Liver (tissue), 9 donors: Measurements from ENCODE around the gene HMX1. TPM values are rescaled to one million over a fixed set of nuclear protein-coding genes. Genes with fewer than 3 reads are reported as not detected.

ENCODE experiments used
- DNase-seq: peaks from one replicate; pipeline ENCODE4 v3.0.0-alpha.2; 2017; ENCODE audit warnings: low spot score
- H3K27ac ChIP-seq, 2 donors: one replicate each; pipeline ENCODE4 v1.7.0; 2013; ENCODE audit warnings: inconsistent platforms in 2 of 2, low read length in 2 of 2, control low read depth in 1 of 2, low read depth in 1 of 2, mild to moderate bottlenecking in 1 of 2
- H3K27me3 ChIP-seq, 4 donors: one replicate each; pipeline versions ENCODE4 v1.6.1 to v1.7.0; 2013; ENCODE audit warnings: low read length in 3 of 4, inconsistent platforms in 1 of 4, mild to moderate bottlenecking in 1 of 4, moderate library complexity in 1 of 4; ENCODE audit not compliant: control insufficient read depth in 4 of 4, insufficient read depth in 4 of 4
- H3K36me3 ChIP-seq, 4 donors: one replicate each; pipeline versions ENCODE4 v1.6.1 to v1.7.0; 2013; ENCODE audit warnings: low read length in 3 of 4, mild to moderate bottlenecking in 3 of 4, low read depth in 1 of 4, moderate library complexity in 1 of 4; ENCODE audit not compliant: control insufficient read depth in 4 of 4, insufficient read depth in 3 of 4
- H3K4me1 ChIP-seq, 4 donors: one replicate each; pipeline versions ENCODE4 v1.6.1 to v1.7.0; 2013; ENCODE audit warnings: low read length in 3 of 4, mild to moderate bottlenecking in 3 of 4, moderate library complexity in 1 of 4; ENCODE audit not compliant: control insufficient read depth in 4 of 4, insufficient read depth in 4 of 4
- H3K4me3 ChIP-seq, 3 donors: one replicate each; pipeline versions ENCODE4 v1.6.1 to v1.7.0; 2013; ENCODE audit warnings: low read length in 3 of 3, control low read depth in 1 of 3, low read depth in 1 of 3, mild to moderate bottlenecking in 1 of 3
- H3K9ac ChIP-seq, 2 donors: one replicate each; pipeline ENCODE4 v1.7.0; 2013; ENCODE audit warnings: low read length in 2 of 2, mild to moderate bottlenecking in 2 of 2, moderate library complexity in 2 of 2, control low read depth in 1 of 2, low read depth in 1 of 2
- H3K9me3 ChIP-seq, 4 donors: one replicate each; pipeline versions ENCODE4 v1.6.1 to v1.7.0; 2013; ENCODE audit warnings: low read length in 3 of 4; ENCODE audit not compliant: control insufficient read depth in 4 of 4
- EGR1 ChIP-seq, 2 donors: IDR thresholded peaks; 2 replicates each; pipeline ENCODE4 v1.6.1; 2016 to 2018; ENCODE audit warnings: antibody characterized with exemption in 2 of 2, low read depth in 2 of 2
- FOXA1 ChIP-seq: IDR thresholded peaks from 2 replicates; pipeline ENCODE4 v1.6.1; 2016; ENCODE audit warnings: antibody characterized with exemption
- FOXA2 ChIP-seq: IDR thresholded peaks from 2 replicates; pipeline ENCODE4 v1.6.1; 2016; ENCODE audit warnings: antibody characterized with exemption
- GABPA ChIP-seq, 2 donors: IDR thresholded peaks in 1 of 2; conservative IDR thresholded peaks in 1 of 2; 2 replicates each; pipeline ENCODE4 v1.6.1; 2016; ENCODE audit warnings: antibody characterized with exemption in 2 of 2, mild to moderate bottlenecking in 1 of 2, moderate library complexity in 1 of 2
- HNF4A ChIP-seq, 2 donors: conservative IDR thresholded peaks; 2 replicates each; pipeline ENCODE4 v1.6.1; 2016; ENCODE audit warnings: antibody characterized with exemption in 2 of 2, mild to moderate bottlenecking in 2 of 2
- HNF4G ChIP-seq: IDR thresholded peaks from 2 replicates; pipeline ENCODE4 v1.6.1; 2016; ENCODE audit warnings: antibody characterized with exemption
- NR2F2 ChIP-seq: IDR thresholded peaks from 2 replicates; pipeline ENCODE4 v1.6.1; 2016; ENCODE audit warnings: antibody characterized with exemption
- RAD21 ChIP-seq, 2 donors: IDR thresholded peaks; 2 replicates each; pipeline ENCODE4 v1.6.1; 2016; ENCODE audit warnings: antibody characterized with exemption in 2 of 2, mild to moderate bottlenecking in 2 of 2
- RXRA ChIP-seq, 2 donors: IDR thresholded peaks; 2 replicates each; pipeline ENCODE4 v1.6.1; 2017 to 2018; ENCODE audit warnings: antibody characterized with exemption in 2 of 2, mild to moderate bottlenecking in 1 of 2
- SP1 ChIP-seq: IDR thresholded peaks from 2 replicates; pipeline ENCODE4 v1.6.1; 2018; ENCODE audit warnings: antibody characterized with exemption, mild to moderate bottlenecking
- TAF1 ChIP-seq: conservative IDR thresholded peaks from 2 replicates; pipeline ENCODE4 v1.6.1; 2016; ENCODE audit warnings: antibody characterized with exemption, mild to moderate bottlenecking
- YY1 ChIP-seq: IDR thresholded peaks from 2 replicates; pipeline ENCODE4 v1.6.1; 2016; ENCODE audit warnings: antibody characterized with exemption, mild to moderate bottlenecking
- WGBS: extraction: QIAGEN DNeasy Blood & Tissue Kit; methylation state at CpG from one replicate; pipeline ENCODE4 v1.1.7; 2013; 5-methylcytosine and 5-hydroxymethylcytosine counted together
- polyA plus RNA-seq, 2 donors: library from polyadenylated mRNA; stranded (reverse) in 1 of 2; unstranded in 1 of 2; fragments of 200-250 nt in 1 of 2; fragments of >200 nt in 1 of 2; fragmentation: Nextera tagmentation in 1 of 2; extraction: Ambion mirVana in 1 of 2; gene quantifications; one replicate each; pipeline versions ENCODE4 v1.2.1 to v1.2.3, GENCODE V29; 2013 to 2015
- total RNA-seq, 2 donors: library from RNA; depleted of rRNA; stranded (reverse); fragments of >200 nt; gene quantifications; one replicate each; pipeline ENCODE4 v1.2.3, GENCODE V29; 2014
- TF ChIP-seq, protein P1 (sequence below): IDR thresholded peaks from 2 replicates; pipeline ENCODE4 v1.6.1; 2016; ENCODE audit warnings: antibody characterized with exemption
- TF ChIP-seq, protein P2 (sequence below): IDR thresholded peaks from 2 replicates; pipeline ENCODE4 v1.6.1; 2016; ENCODE audit warnings: antibody characterized with exemption
- donor health status: healthy.
- donor health status: healthy.
- donor health status: healthy.
- donor health status: healthy.
- donor health status: healthy.

The HMX1 gene
- total and polyA plus RNA-seq, 4 donors, result not detected

DNA sequence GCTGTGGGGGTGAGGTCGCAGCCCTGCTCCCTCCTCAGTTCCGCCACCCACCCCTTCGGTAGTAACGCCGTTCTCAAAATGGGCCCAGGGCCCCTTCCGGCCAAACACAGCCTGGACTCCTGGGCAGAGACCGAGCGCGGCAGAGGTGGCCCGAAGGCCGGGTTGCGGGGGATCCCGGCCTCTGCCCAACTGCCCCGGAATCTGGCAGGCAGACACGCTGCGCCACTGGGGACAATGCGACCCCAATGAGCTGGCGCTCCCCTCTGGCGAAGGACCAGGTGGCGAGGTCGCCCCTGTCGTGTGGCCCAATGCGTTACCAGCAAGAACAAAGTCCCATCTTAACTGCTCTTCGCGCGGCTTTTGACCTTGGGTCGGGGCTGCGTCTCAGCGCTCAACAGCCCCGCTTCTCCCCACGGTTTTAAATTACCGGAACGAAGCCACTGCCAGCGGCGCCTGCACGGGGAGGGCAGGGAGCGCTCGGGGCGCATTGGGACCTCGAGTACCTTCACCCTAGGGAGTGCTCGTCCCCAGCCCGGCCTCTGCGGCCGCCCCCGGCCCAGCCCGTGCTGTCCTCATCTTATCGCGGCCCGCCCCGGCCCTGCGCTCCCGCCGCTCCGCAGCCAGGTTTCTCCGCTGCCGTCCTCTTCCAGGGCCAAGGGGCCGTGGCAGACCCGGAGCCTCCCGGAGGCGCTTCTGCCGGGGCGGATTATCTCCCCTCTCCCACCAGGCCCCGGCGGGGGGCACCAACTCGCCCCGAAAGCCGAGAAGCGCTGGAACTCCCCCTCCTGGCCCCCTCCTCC is 22.2 kb upstream of the HMX1 start (continued):
- TF ChIP-seq, protein P1, sequence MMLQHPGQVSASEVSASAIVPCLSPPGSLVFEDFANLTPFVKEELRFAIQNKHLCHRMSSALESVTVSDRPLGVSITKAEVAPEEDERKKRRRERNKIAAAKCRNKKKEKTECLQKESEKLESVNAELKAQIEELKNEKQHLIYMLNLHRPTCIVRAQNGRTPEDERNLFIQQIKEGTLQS, result no peak
- no peak for TF ChIP-seq RXRA (IDR thresholded peaks at IDR 0.05)

DNA sequence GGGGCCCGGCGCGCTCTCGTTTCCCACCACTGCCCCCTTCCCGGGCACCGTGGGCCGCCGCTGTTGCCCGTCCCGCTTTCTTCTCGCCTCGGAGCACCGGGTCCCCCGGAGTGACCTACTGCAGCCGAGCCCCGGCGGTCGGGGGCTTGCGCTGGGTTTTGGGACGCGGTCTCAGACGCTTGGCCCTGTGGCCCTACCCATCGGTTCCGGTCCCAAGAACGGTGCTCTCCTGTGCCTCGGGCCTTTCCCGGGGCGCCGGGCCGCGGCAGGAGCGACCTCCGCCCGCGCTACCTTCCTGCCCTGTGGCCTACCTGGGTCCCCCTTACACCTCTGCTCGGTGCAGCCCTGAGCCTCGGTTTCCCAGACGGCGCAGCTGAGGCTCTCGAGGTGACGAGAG is 21.6 kb upstream of the HMX1 start:
- Histone ChIP-seq H3K27me3 (peaks cover 0 to 31% (median 5%) of the 10 kb centered on the region in 4 donors), H3K9me3 (no peaks in the 10 kb centered on the region), H3K4me1 (peaks cover 0 to 17% (median 6%) of the 10 kb centered on the region in 4 donors), H3K36me3 (no peaks in the 10 kb centered on the region), H3K4me3 (no peak overlapping the region), H3K9ac (no peak overlapping the region), H3K27ac (no peak overlapping the region)
- TF ChIP-seq, protein P1, result no peak
- TF ChIP-seq FOXA2, result no peak
- no peak for TF ChIP-seq TAF1
- no peak for TF ChIP-seq YY1
- TF ChIP-seq RAD21 (IDR thresholded peaks at IDR 0.05), result no peak
- TF ChIP-seq SP1, result no peak
- no peak for TF ChIP-seq NR2F2
- TF ChIP-seq HNF4G, result no peak
- no peak for TF ChIP-seq HNF4A (conservative IDR thresholded peaks at IDR 0.05)
- TF ChIP-seq, protein P2, sequence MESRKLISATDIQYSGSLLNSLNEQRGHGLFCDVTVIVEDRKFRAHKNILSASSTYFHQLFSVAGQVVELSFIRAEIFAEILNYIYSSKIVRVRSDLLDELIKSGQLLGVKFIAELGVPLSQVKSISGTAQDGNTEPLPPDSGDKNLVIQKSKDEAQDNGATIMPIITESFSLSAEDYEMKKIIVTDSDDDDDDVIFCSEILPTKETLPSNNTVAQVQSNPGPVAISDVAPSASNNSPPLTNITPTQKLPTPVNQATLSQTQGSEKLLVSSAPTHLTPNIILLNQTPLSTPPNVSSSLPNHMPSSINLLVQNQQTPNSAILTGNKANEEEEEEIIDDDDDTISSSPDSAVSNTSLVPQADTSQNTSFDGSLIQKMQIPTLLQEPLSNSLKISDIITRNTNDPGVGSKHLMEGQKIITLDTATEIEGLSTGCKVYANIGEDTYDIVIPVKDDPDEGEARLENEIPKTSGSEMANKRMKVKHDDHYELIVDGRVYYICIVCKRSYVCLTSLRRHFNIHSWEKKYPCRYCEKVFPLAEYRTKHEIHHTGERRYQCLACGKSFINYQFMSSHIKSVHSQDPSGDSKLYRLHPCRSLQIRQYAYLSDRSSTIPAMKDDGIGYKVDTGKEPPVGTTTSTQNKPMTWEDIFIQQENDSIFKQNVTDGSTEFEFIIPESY, result no peak
- no peak for TF ChIP-seq FOXA1
- 2% methylated on average over 41 of the region's 41 CpGs for WGBS
- no peak for DNase-seq

DNA sequence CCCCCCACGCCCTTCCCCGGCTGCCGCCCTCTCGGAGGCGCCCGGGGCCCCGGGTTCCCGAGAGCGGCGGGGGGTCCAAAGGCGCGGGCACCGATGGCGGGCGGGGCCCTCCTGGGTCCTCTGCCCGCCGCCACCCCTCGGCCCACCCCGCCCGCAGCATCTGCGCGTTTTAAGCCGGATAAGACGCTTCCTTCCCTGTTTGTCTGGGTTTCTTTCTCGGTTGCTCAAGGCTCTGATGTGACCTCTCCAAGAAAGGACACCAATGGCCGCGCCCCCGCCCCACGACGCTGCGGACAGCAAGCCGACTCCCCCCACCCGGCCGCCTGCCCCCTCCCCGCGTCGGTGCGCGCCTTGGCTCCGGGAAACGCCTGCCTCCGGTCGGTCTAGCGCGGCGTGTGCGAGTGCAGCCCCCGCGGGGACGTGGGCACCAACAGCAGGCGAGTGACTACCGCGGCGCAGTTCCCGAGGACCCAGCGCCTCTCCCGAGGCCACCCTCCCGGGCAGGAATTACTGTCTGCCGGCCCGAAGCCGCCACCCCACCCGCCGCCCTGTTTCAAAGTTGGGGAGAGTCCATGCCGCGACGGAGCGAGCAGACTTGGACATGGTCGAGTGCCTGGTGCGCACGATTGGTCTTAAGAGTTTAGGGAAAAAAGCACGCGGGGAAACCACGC is 21.1 kb upstream of the HMX1 start:
- Histone ChIP-seq H3K27me3 (peaks cover 0 to 33% (median 5%) of the 10 kb centered on the region in 4 donors), H3K36me3 (no peaks in the 10 kb centered on the region), H3K9ac (no peak overlapping the region), H3K27ac (no peak overlapping the region), H3K9me3 (no peaks in the 10 kb centered on the region), H3K4me1 (peaks cover 0 to 17% (median 6%) of the 10 kb centered on the region in 4 donors), H3K4me3 (no peak overlapping the region)
- no peak for DNase-seq
- TF ChIP-seq EGR1 (IDR thresholded peaks at IDR 0.05; ENCODE audit: low read depth in 2 of 2) (no peak), GABPA (IDR thresholded peaks at IDR 0.05 in 1 of 2, conservative IDR thresholded peaks at IDR 0.05 in 1 of 2) (no peak)
- WGBS, result 3% methylated on average over 73 of the region's 73 CpGs
